ENCODE results near the gene GEN1.
A peak's percentile ranks its signal among the peaks of the same experiment; 100 is the strongest.

Gene GEN1

GRCh38 chr2:17830053-17831034 lies 76.4 kb downstream of the GEN1 start:
- DNase-seq, result peak; percentile 52

DNA sequence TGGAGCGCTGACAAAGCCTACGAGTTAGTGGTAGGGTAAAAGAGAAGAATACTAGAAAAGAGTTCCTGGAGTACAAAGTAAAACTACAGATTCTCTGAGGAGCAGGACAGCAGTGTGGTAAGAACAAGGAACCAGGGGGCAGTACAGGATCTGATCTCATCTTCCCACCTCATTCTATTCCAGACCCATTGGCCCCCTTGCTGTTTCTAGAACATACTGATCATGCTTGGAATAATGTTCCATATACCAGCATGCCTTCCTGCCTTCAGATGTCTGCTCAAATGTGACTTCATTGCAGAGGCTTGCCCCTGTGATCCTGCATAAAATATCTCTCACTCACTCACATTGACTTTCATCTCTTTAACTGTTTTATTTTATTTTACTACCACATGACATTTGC lies 81.6 kb downstream of the GEN1 start:
- no peak for DNase-seq

Measured in activated CD4-positive, alpha-beta T cell treated with anti-CD3 and anti-CD28 coated beads, Interleukin-10, Interleukin-2, amounts not matched to agents 100 ng/mL and 50 ng/mL, durations not matched to agents 16 hours and 8 hours (primary cell).